ENCODE data around the gene OSBPL8.

OSBPL8 gene

GRCh38 chr12:76311796-76312195 is 247.8 kb downstream of the OSBPL8 start:
- H3K36me3 ChIP-seq (ENCODE audit: low read length) = no peaks in the 10 kb centered on the region
- H3K27me3 ChIP-seq (ENCODE audit: low read length) = no peaks in the 10 kb centered on the region
- H3K79me2 ChIP-seq (ENCODE audit: insufficient read depth, low read length) = no peaks in the 10 kb centered on the region
- no peaks in the 10 kb centered on the region for H3F3A ChIP-seq (ENCODE audit: insufficient read depth)
- no peak overlapping the region for H3K4me3 ChIP-seq (ENCODE audit: insufficient read depth, low read length, poor library complexity, severe bottlenecking)
- no peak overlapping the region for H2AFZ ChIP-seq (ENCODE audit: low read depth, low read length, severe bottlenecking)
- H4K20me1 ChIP-seq (ENCODE audit: low read depth, low read length) = no peaks in the 10 kb centered on the region
- H3K9me3 ChIP-seq (ENCODE audit: insufficient read depth, low read length) = no peaks in the 10 kb centered on the region
- H3K27ac ChIP-seq (ENCODE audit: low read depth, low read length) = no peak overlapping the region
- H3K4me2 ChIP-seq (ENCODE audit: low read depth, low read length, poor library complexity, severe bottlenecking) = no peak overlapping the region
- H3K9me2 ChIP-seq (replicated peaks; ENCODE audit: insufficient read depth, low read length) = no peaks in the 10 kb centered on the region
- no peak for TF ChIP-seq EZH2phosphoT487 (conservative IDR thresholded peaks at IDR 0.05; ENCODE audit: low read length)
- no peak for TF ChIP-seq CTCF (IDR thresholded peaks at IDR 0.05; ENCODE audit: insufficient read depth, low read length, poor library complexity, severe bottlenecking)
- H3K9ac ChIP-seq (ENCODE audit: low read length) = no peak overlapping the region

- Histone ChIP-seq H2AFZ (ENCODE audit: low read depth, low read length, severe bottlenecking) (no peak overlapping the region), H3K9me3 (ENCODE audit: insufficient read depth, low read length) (no peaks in the 10 kb centered on the region), H3K36me3 (ENCODE audit: low read length) (no peaks in the 10 kb centered on the region), H3K79me2 (ENCODE audit: insufficient read depth, low read length) (no peaks in the 10 kb centered on the region), H3F3A (ENCODE audit: insufficient read depth) (no peaks in the 10 kb centered on the region), H3K4me2 (ENCODE audit: low read depth, low read length, poor library complexity, severe bottlenecking) (no peak overlapping the region), H4K20me1 (ENCODE audit: low read depth, low read length) (no peaks in the 10 kb centered on the region), H3K4me3 (ENCODE audit: insufficient read depth, low read length, poor library complexity, severe bottlenecking) (no peak overlapping the region), H3K27me3 (ENCODE audit: low read length) (no peaks in the 10 kb centered on the region), H3K9me2 (replicated peaks; ENCODE audit: insufficient read depth, low read length) (no peaks in the 10 kb centered on the region), H3K27ac (ENCODE audit: low read depth, low read length) (no peak overlapping the region), H3K9ac (ENCODE audit: low read length) (no peak overlapping the region)
- TF ChIP-seq EZH2phosphoT487 (conservative IDR thresholded peaks at IDR 0.05; ENCODE audit: low read length) = no peak
- no peak for TF ChIP-seq CTCF (IDR thresholded peaks at IDR 0.05; ENCODE audit: insufficient read depth, low read length, poor library complexity, severe bottlenecking)
Measured at GRCh38 chr12:76310110-76310509, 249.5 kb downstream of the OSBPL8 start.

GRCh38 chr12:76308866-76309265 is 250.7 kb downstream of the OSBPL8 start:
- Histone ChIP-seq H3K79me2 (ENCODE audit: insufficient read depth, low read length) (no peaks in the 10 kb centered on the region), H4K20me1 (ENCODE audit: low read depth, low read length) (no peaks in the 10 kb centered on the region), H3K27me3 (ENCODE audit: low read length) (no peaks in the 10 kb centered on the region), H3K9me3 (ENCODE audit: insufficient read depth, low read length) (no peaks in the 10 kb centered on the region), H3K9me2 (replicated peaks; ENCODE audit: insufficient read depth, low read length) (no peaks in the 10 kb centered on the region), H2AFZ (ENCODE audit: low read depth, low read length, severe bottlenecking) (no peak overlapping the region), H3K9ac (ENCODE audit: low read length) (no peak overlapping the region), H3K27ac (ENCODE audit: low read depth, low read length) (no peak overlapping the region), H3F3A (ENCODE audit: insufficient read depth) (no peaks in the 10 kb centered on the region), H3K4me3 (ENCODE audit: insufficient read depth, low read length, poor library complexity, severe bottlenecking) (no peak overlapping the region), H3K36me3 (ENCODE audit: low read length) (no peaks in the 10 kb centered on the region), H3K4me2 (ENCODE audit: low read depth, low read length, poor library complexity, severe bottlenecking) (no peak overlapping the region)
- TF ChIP-seq CTCF (IDR thresholded peaks at IDR 0.05; ENCODE audit: insufficient read depth, low read length, poor library complexity, severe bottlenecking) (no peak), EZH2phosphoT487 (conservative IDR thresholded peaks at IDR 0.05; ENCODE audit: low read length) (no peak)
